K562 (cell line): ENCODE data around the gene MTMR10. TPM values are rescaled to one million over a fixed set of nuclear protein-coding genes. Genes with fewer than 3 reads are reported as not detected.

ENCODE experiments used
- ATAC-seq: fragments of 200-7000 bp; cut with Tn5 transposase; 3 replicates; pipeline ENCODE4 v1.9.1; 2020; ENCODE audit warnings: moderate library complexity
- BruUV-seq: library from RNA; stranded (reverse); fragments of 400-500 nt; replicated peaks from 2 replicates; lab custom pipeline; 2021; lab: Mats Ljungman, UMichigan
- CTCF ChIA-PET: fragments of 300-600 bp; formaldehyde crosslinking; extraction: SDS; loops from one replicate; lab custom pipeline; 2021; ENCODE audit warnings: low intra/inter-chr PET ratio; lab: Yijun Ruan, JAX
- POLR2A ChIA-PET: fragments of 300-600, 350-650 bp; sonication (Branson Sonifier 250); formaldehyde crosslinking; extraction: SDS; loops from one replicate; lab custom pipeline; 2021; ENCODE audit warnings: antibody characterized with exemption, inconsistent platforms; lab: Yijun Ruan, JAX
- DNase-seq, 4 experiments: peaks; one replicate each; pipeline versions ENCODE4 v3.0.0 to v3.0.0-alpha.2; 2011 to 2018; ENCODE audit warnings: low spot score in 3 of 4, mixed read lengths in 3 of 4; ENCODE audit errors: extremely low read depth in 1 of 4
- FAIRE-seq: peaks from 2 replicates; lab custom pipeline; 2011; peaks lifted over from hg19 to GRCh38; lab: Jason Lieb, UNC
- H2AFZ ChIP-seq: 2 replicates; pipeline ENCODE4 v1.6.0; 2011; ENCODE audit warnings: low read depth, low read length, control low read depth, inconsistent platforms
- H3K27ac ChIP-seq: fragments of 200-600 bp; 3 replicates; pipeline ENCODE4 v1.8.0; 2011; ENCODE audit warnings: low read depth, mild to moderate bottlenecking, control low read depth, inconsistent platforms, low read length, moderate library complexity, mixed read lengths; ENCODE audit errors: extremely low read depth
- H3K27me3 ChIP-seq, 2 experiments: fragments of 300-600 bp in 1 of 2; 2 replicates in 1 of 2; 3 replicates in 1 of 2; pipeline versions ENCODE4 v1.6.0 to v1.8.0; 2011; ENCODE audit warnings: inconsistent platforms in 2 of 2, low read length in 2 of 2, mild to moderate bottlenecking in 1 of 2, mixed read lengths in 1 of 2, moderate library complexity in 1 of 2; ENCODE audit not compliant: control insufficient read depth in 2 of 2, insufficient read depth in 2 of 2
- H3K36me3 ChIP-seq: fragments of 300-600 bp; 3 replicates; pipeline ENCODE4 v1.8.0; 2011; ENCODE audit warnings: mild to moderate bottlenecking, low read length, inconsistent platforms; ENCODE audit not compliant: control insufficient read depth, insufficient read depth
- H3K4me1 ChIP-seq, 2 experiments: fragments of 200-600 bp in 1 of 2; replicated peaks in 1 of 2; 2 replicates in 1 of 2; 3 replicates in 1 of 2; pipeline versions ENCODE4 v1.5.1 to v1.8.0; 2011; ENCODE audit warnings: inconsistent platforms in 2 of 2, low read length in 2 of 2, mild to moderate bottlenecking in 1 of 2, mixed read lengths in 1 of 2, moderate library complexity in 1 of 2; ENCODE audit not compliant: control insufficient read depth in 2 of 2, insufficient read depth in 2 of 2
- H3K4me2 ChIP-seq: 2 replicates; pipeline ENCODE4 v1.6.1; 2011; ENCODE audit warnings: low read length, control low read depth, inconsistent platforms, mixed read lengths; ENCODE audit not compliant: insufficient read depth
- H3K4me3 ChIP-seq: fragments of 200-600 bp; sonication (generic), shearing (Covaris generic); 2 replicates; pipeline ENCODE4 v1.5.1; 2016; ENCODE audit warnings: control low read depth, inconsistent platforms
- H3K79me2 ChIP-seq: fragments of 200-600 bp; 3 replicates; pipeline ENCODE4 v1.8.0; 2011; ENCODE audit warnings: low read length, inconsistent platforms; ENCODE audit not compliant: control insufficient read depth, insufficient read depth
- H3K9ac ChIP-seq, 2 experiments: 2 replicates each; pipeline versions ENCODE4 v1.6.0 to v1.6.1; 2011; ENCODE audit warnings: low read depth in 2 of 2, low read length in 2 of 2, control low read depth in 1 of 2, inconsistent platforms in 1 of 2, mild to moderate bottlenecking in 1 of 2, mixed read lengths in 1 of 2; ENCODE audit not compliant: insufficient read depth in 1 of 2
- H3K9me1 ChIP-seq: one replicate; pipeline ENCODE4 v1.6.0; 2011; ENCODE audit warnings: inconsistent platforms, mild to moderate bottlenecking, low read length, moderate library complexity; ENCODE audit not compliant: control insufficient read depth, insufficient read depth
- H3K9me3 ChIP-seq: replicated peaks from 2 replicates; pipeline ENCODE4 v1.5.1; 2011; ENCODE audit warnings: low read depth, low read length, inconsistent platforms; ENCODE audit not compliant: control insufficient read depth, insufficient read depth
- H4K20me1 ChIP-seq: replicated peaks from 2 replicates; pipeline ENCODE4 v1.6.1; 2011; ENCODE audit warnings: low read length, inconsistent platforms, mixed read lengths; ENCODE audit not compliant: control insufficient read depth, insufficient read depth
- ARID2 ChIP-seq: fragments of 450-650 bp; IDR thresholded peaks from 2 replicates; pipeline ENCODE4 v1.6.1; 2017; ENCODE audit warnings: antibody characterized with exemption, mild to moderate bottlenecking
- GABPA ChIP-seq: fragments of 200-800 bp; sonication (Bioruptor generic); conservative IDR thresholded peaks from 2 replicates; pipeline ENCODE4 v1.6.1; 2016; ENCODE audit warnings: low read depth, missing genetic modification characterization, missing compliant biosample characterization
- HDAC3 ChIP-seq: fragments of 450-650 bp; IDR thresholded peaks from 2 replicates; pipeline ENCODE4 v1.6.1; 2018; ENCODE audit warnings: borderline replicate concordance, mild to moderate bottlenecking, moderate library complexity; ENCODE audit not compliant: partially characterized antibody
- HDAC6 ChIP-seq: IDR thresholded peaks from 2 replicates; pipeline ENCODE4 v1.6.1; 2012; ENCODE audit warnings: low read depth, mild to moderate bottlenecking, control low read depth, inconsistent platforms, low read length, moderate library complexity
- ILK ChIP-seq: fragments of 450-650 bp; IDR thresholded peaks from 2 replicates; pipeline ENCODE4 v1.6.1; 2016; ENCODE audit warnings: missing genetic modification characterization, low read depth, mild to moderate bottlenecking, missing compliant biosample characterization, moderate library complexity, borderline replicate concordance
- KAT2B ChIP-seq: IDR thresholded peaks from one replicate; pipeline ENCODE4 v1.6.1; 2012; ENCODE audit warnings: low read depth, mild to moderate bottlenecking, control low read depth, inconsistent platforms, low read length, moderate library complexity
- LARP7 ChIP-seq: fragments of 450-650 bp; IDR thresholded peaks from 2 replicates; pipeline ENCODE4 v1.6.1; 2016
- NFYB ChIP-seq: IDR thresholded peaks from 2 replicates; pipeline ENCODE4 v1.6.1; 2011; ENCODE audit warnings: mild to moderate bottlenecking, moderate library complexity; ENCODE audit not compliant: insufficient read length; ENCODE audit errors: extremely low read depth
- PHF8 ChIP-seq: fragments of 200-600 bp; sonication (generic); IDR thresholded peaks from 2 replicates; pipeline ENCODE4 v1.6.1; 2012; ENCODE audit warnings: mixed run types, mild to moderate bottlenecking, inconsistent platforms, low read length, moderate library complexity, borderline replicate concordance
- ZNF12 ChIP-seq: sonication (generic); formaldehyde crosslinking; IDR thresholded peaks from 2 replicates; pipeline ENCODE4 v1.4.0; 2020; ENCODE audit warnings: mild to moderate bottlenecking, missing genetic modification reagents
- ZNF717 ChIP-seq: fragments of 250-450 bp; sonication (Bioruptor Pico); IDR thresholded peaks from 2 replicates; pipeline ENCODE4 v1.5.0; 2021
- WGBS: fragments of 100-300 bp; shearing (Covaris generic); methylation state at CpG from one replicate; pipeline ENCODE4 v1.1.6; 2016; ENCODE audit warnings: low coverage, mixed read lengths; ENCODE audit not compliant: insufficient coverage; ENCODE audit errors: missing lambda C conversion rate; 5-methylcytosine and 5-hydroxymethylcytosine counted together
- in situ Hi-C: fragments of 300-500 bp; cut with MboI; formaldehyde crosslinking; loops from 4 replicates; pipeline ENCODE4 v1.15.0; 2018; ENCODE audit warnings: inconsistent platforms, mixed read lengths
- intact Hi-C: fragments of 100-400 bp; cut with micrococcal nuclease; formaldehyde crosslinking; loops from 2 replicates; pipeline ENCODE4 v1.14.2; 2022
- polyA plus RNA-seq, 8 experiments: library from polyadenylated mRNA; depleted of rRNA in 4 of 8; stranded (reverse) in 5 of 8; unstranded in 3 of 8; fragments of >200 nt; fragmentation: Nextera tagmentation in 2 of 8; fragmentation: Illumina TruSeq in 1 of 8; extraction: Ambion mirVana in 2 of 8; extraction: Trizol in 1 of 8; gene quantifications; 2 replicates each; pipeline versions ENCODE4 v1.2.1 to v1.2.3, GENCODE V29; 2011 to 2014; ENCODE audit warnings: inconsistent platforms in 1 of 8, missing spikeins in 1 of 8
- total RNA-seq, 7 experiments: library from RNA; depleted of rRNA in 6 of 7; stranded (reverse); fragments of >200 nt in 6 of 7; fragmentation: Illumina TruSeq in 2 of 7; extraction: Trizol in 2 of 7; gene quantifications; 2 replicates each; pipeline versions ENCODE4 v1.2.1 to v1.2.3, GENCODE V29; 2011 to 2021; ENCODE audit warnings: low replicate concordance in 1 of 7
- TF ChIP-seq, protein P1 (sequence below): fragments of 250-450 bp; sonication (Bioruptor Pico); IDR thresholded peaks from 2 replicates; pipeline ENCODE4 v1.5.1; 2021; ENCODE audit warnings: mild to moderate bottlenecking
- TF ChIP-seq, protein P2 (sequence below): sonication (generic); formaldehyde crosslinking; IDR thresholded peaks from 2 replicates; pipeline ENCODE4 v1.9.0; 2022; ENCODE audit warnings: mild to moderate bottlenecking, missing genetic modification reagents
- TF ChIP-seq, protein P3 (sequence below): sonication (generic); formaldehyde crosslinking; IDR thresholded peaks from 2 replicates; pipeline ENCODE4 v1.8.0; 2022; ENCODE audit warnings: mild to moderate bottlenecking, low read depth, missing genetic modification reagents
- TF ChIP-seq, protein P4 (sequence below): fragments of 250-450 bp; sonication (Bioruptor Pico); IDR thresholded peaks from 2 replicates; pipeline ENCODE4 v1.5.0; 2021; ENCODE audit warnings: mild to moderate bottlenecking, borderline replicate concordance

Gene MTMR10
- total and polyA plus RNA-seq, 9 of the 15 experiments (the other 6 are each of a cell fraction or from before 2014, with no cell fraction given) = 1.6 to 6.8 (median 4.8) TPM

DNA sequence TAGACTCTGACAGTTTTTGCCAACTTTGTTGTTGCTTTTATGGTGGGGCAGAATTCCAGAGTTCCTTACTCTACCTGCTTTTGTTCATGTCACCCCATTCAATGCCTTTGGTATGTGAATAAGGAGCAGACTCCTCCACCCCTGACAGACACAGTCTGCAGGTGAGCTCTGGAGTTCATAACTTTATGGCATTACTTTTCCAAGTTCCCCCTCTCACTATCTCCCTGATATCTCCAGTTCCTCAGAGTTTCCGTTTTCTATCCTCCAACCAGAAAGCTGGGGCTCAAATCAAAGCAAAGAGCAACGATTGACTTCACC, 23.1 kb upstream of the MTMR10 start:
- in situ Hi-C loops (no loop called here), intact Hi-C loops (no loop called here)
- no peaks in the 10 kb centered on the region for H3K79me2 ChIP-seq
- ChIA-PET POLR2A (interaction anchor here (0.8 kb wide), 1 partner anchor 23 kb away, joined by 5 read pairs; the partner anchor contains the start of gene MTMR10), CTCF (no interaction called here)
- H3K4me3 ChIP-seq = no peak overlapping the region
- H3K4me1 ChIP-seq = no peaks in the 10 kb centered on the region
- no peak overlapping the region for H2AFZ ChIP-seq
- no peaks in the 10 kb centered on the region for H3K36me3 ChIP-seq
- H3K4me2 ChIP-seq = no peak overlapping the region
- H3K27me3 ChIP-seq = no peaks in the 10 kb centered on the region; a peak in 1 of 5 replicates
- H4K20me1 ChIP-seq = no peaks in the 10 kb centered on the region
- DNase-seq (no peak), ATAC-seq (no peak), FAIRE-seq (no peak)
- no peak overlapping the region for H3K27ac ChIP-seq
- BruUV-seq = no TSS peak
- 0 out of 2 replicates have a peak, but pooled peaks cover 2% of the 10 kb centered on the region for H3K9me3 ChIP-seq
- no peaks in the 10 kb centered on the region for H3K9me1 ChIP-seq
- WGBS = 0% methylated on average over 2 of the region's 2 CpGs
- H3K9ac ChIP-seq = no peak overlapping the region
- no peak for TF ChIP-seq ARID2
- TF ChIP-seq PHF8 = no peak
- TF ChIP-seq KAT2B = no peak
- no peak for TF ChIP-seq ZNF12 (CRISPR knock-in tag)
- TF ChIP-seq HDAC6 = no peak
- no peak for TF ChIP-seq ZNF717
- TF ChIP-seq, protein P1, sequence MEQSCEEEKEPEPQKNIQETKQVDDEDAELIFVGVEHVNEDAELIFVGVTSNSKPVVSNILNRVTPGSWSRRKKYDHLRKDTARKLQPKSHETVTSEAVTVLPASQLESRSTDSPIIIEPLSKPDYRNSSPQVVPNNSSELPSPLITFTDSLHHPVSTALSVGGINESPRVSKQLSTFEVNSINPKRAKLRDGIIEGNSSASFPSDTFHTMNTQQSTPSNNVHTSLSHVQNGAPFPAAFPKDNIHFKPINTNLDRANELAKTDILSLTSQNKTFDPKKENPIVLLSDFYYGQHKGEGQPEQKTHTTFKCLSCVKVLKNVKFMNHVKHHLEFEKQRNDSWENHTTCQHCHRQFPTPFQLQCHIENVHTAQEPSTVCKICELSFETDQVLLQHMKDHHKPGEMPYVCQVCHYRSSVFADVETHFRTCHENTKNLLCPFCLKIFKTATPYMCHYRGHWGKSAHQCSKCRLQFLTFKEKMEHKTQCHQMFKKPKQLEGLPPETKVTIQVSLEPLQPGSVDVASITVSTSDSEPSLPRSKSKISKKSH (CRISPR knock-in tag) = no peak
- no peak for TF ChIP-seq LARP7
- TF ChIP-seq, protein P2, sequence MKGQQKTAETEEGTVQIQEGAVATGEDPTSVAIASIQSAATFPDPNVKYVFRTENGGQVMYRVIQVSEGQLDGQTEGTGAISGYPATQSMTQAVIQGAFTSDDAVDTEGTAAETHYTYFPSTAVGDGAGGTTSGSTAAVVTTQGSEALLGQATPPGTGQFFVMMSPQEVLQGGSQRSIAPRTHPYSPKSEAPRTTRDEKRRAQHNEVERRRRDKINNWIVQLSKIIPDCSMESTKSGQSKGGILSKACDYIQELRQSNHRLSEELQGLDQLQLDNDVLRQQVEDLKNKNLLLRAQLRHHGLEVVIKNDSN (CRISPR knock-in tag) = no peak
- TF ChIP-seq GABPA (tag) = no peak
- no peak for TF ChIP-seq NFYB
- no peak for TF ChIP-seq ILK (tag)
- TF ChIP-seq HDAC3 = no peak
- TF ChIP-seq, protein P3, sequence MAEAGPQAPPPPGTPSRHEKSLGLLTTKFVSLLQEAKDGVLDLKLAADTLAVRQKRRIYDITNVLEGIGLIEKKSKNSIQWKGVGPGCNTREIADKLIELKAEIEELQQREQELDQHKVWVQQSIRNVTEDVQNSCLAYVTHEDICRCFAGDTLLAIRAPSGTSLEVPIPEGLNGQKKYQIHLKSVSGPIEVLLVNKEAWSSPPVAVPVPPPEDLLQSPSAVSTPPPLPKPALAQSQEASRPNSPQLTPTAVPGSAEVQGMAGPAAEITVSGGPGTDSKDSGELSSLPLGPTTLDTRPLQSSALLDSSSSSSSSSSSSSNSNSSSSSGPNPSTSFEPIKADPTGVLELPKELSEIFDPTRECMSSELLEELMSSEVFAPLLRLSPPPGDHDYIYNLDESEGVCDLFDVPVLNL (CRISPR knock-in tag) = no peak
- TF ChIP-seq, protein P4, sequence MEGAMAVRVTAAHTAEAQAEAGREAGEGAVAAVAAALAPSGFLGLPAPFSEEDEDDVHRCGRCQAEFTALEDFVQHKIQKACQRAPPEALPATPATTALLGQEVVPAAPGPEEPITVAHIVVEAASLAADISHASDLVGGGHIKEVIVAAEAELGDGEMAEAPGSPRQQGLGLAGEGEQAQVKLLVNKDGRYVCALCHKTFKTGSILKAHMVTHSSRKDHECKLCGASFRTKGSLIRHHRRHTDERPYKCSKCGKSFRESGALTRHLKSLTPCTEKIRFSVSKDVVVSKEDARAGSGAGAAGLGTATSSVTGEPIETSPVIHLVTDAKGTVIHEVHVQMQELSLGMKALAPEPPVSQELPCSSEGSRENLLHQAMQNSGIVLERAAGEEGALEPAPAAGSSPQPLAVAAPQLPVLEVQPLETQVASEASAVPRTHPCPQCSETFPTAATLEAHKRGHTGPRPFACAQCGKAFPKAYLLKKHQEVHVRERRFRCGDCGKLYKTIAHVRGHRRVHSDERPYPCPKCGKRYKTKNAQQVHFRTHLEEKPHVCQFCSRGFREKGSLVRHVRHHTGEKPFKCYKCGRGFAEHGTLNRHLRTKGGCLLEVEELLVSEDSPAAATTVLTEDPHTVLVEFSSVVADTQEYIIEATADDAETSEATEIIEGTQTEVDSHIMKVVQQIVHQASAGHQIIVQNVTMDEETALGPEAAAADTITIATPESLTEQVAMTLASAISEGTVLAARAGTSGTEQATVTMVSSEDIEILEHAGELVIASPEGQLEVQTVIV (CRISPR knock-in tag) = no peak
